ENCODE data around the gene KIF18B.

Gene KIF18B

DNA sequence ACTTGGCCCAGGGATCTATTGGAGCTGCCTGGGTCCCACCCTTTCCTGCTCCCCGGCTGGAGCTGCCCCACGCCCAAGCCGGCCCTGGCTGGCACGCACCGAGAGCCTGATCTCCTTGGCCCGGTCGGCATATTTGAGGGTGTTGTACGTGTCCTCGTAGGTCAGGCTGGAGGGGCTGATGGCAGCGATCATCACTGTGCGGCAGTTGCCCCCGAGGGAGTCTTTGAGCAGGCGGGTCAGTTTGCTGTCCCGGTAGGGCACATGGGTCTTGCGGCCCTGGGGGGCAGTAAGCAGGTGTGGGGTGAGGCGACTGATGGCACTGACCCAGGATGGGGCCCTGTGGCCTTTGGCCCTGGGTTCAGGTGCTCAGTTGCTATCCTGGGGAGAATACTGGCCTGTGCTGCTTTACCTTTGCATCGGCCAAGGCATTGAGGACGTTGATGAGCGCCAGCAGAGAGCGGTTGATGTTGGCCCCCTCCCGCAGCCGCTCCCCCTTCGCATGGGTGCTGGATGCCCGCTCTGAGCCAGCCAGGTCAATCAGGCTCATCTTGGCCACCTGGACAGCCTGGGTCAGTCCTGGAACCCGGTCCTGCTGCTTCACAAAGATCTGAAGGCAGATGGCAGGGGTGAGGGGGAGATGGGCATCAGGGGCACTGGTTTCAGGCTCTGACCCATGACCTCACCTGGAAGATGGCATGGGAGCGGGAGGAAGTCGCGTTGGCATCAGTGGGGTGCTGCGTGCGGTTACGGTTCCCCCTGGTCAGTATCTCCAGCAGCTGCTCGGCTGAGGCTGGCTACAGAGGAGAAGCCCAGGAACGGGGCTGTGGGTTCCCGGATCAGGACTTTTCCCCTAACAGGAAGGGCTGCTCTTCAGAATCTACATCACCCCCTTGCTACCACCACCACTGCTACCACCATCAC lies 13.5 kb downstream of the KIF18B start:
- Mint-ChIP-seq H3K9me3 (ENCODE audit: low read depth) (no peaks in the 10 kb centered on the region), H3K4me1 (ENCODE audit: low read depth) (no peaks in the 10 kb centered on the region), H3K4me3 (no peak overlapping the region), H3K27me3 (no peaks in the 10 kb centered on the region), H3K27ac (no peak overlapping the region), H3K36me3 (no peaks in the 10 kb centered on the region)

- Mint-ChIP-seq H3K27me3 (no peaks in the 10 kb centered on the region), H3K4me1 (ENCODE audit: low read depth) (no peaks in the 10 kb centered on the region)
Measured at GRCh38 chr17:44932787-44933097, 14.8 kb downstream of the KIF18B start.

DNA sequence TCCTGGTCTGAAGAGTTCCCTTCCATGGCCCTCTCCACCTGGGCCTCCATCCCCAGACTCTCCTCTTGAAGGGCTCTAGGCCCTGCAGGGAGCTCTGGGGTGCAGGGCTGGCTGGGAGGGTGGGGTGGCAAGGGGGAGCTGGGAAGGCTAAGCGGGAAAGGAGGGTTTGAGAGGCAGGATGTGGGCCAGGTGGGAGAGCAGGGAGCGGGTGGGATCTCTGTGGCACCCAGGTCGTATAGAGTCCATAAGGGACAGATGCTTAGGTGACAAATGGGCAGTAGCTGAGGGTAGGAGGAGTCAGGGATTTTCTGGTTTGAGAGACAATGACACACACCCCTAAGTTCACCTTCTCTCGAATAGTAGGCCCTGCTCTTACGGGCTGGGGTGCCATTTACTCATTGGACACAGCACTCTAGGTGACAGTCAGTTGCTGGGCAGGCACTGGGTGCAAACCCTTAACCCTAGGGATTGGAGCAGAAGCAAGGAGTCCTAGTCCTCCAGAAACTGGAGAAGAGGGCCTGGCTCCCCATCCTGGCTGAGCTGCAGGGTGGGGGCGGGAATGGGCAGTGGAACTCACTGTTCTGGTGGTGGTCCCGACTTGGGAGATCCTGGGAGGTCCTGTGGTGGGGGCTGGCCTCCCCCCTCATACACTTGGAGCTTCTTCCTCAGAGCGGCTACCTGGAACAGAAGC lies 15.3 kb downstream of the KIF18B start:
- H3K9me3 Mint-ChIP-seq (ENCODE audit: low read depth): no peaks in the 10 kb centered on the region
- H3K27ac Mint-ChIP-seq: no peak overlapping the region
- H3K36me3 Mint-ChIP-seq: no peaks in the 10 kb centered on the region
- H3K4me3 Mint-ChIP-seq: no peak overlapping the region
- no peaks in the 10 kb centered on the region for H3K27me3 Mint-ChIP-seq
- H3K4me1 Mint-ChIP-seq (ENCODE audit: low read depth): no peaks in the 10 kb centered on the region

More at GRCh38 chr17:44932787-44933097, 14.8 kb downstream of the KIF18B start:
- Mint-ChIP-seq H3K9me3 (ENCODE audit: low read depth) (no peaks in the 10 kb centered on the region), H3K36me3 (no peaks in the 10 kb centered on the region), H3K27ac (no peak overlapping the region), H3K4me3 (no peak overlapping the region)

- no peaks in the 10 kb centered on the region for H3K36me3 Mint-ChIP-seq
- no peaks in the 10 kb centered on the region for H3K4me1 Mint-ChIP-seq (ENCODE audit: low read depth)
- H3K27ac Mint-ChIP-seq: no peak overlapping the region
- no peaks in the 10 kb centered on the region for H3K9me3 Mint-ChIP-seq (ENCODE audit: low read depth)
- no peaks in the 10 kb centered on the region for H3K27me3 Mint-ChIP-seq
- no peak overlapping the region for H3K4me3 Mint-ChIP-seq
Measured at GRCh38 chr17:44931376-44931775, 16.2 kb downstream of the KIF18B start.

DNA sequence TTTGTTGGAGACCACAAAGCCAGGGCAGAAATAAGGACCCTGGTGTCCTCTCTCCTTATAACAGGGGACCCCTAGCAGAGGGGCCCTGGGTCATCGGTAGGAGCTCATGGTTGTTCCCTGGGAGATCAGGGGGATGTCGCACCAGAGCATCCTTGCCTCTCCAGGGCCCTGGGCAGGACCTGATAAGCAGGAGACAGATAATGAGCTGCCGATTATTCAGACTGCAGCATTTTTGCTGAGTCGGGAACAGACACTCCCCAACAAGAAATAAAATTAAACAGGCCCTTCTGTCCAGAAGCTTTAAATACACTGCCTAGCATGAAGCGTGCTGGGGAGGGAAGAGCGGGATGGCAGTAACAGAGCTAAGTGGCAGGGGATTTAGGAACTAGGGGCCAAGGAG lies 16.9 kb downstream of the KIF18B start:
- Mint-ChIP-seq H3K27me3 (no peaks in the 10 kb centered on the region), H3K27ac (no peak overlapping the region), H3K36me3 (no peaks in the 10 kb centered on the region), H3K4me3 (no peak overlapping the region), H3K9me3 (ENCODE audit: low read depth) (no peaks in the 10 kb centered on the region), H3K4me1 (ENCODE audit: low read depth) (no peaks in the 10 kb centered on the region)

GRCh38 chr17:44928950-44929720 lies 18.4 kb downstream of the KIF18B start:
- Mint-ChIP-seq H3K36me3 (no peaks in the 10 kb centered on the region), H3K4me1 (ENCODE audit: low read depth) (no peaks in the 10 kb centered on the region), H3K27me3 (no peaks in the 10 kb centered on the region), H3K9me3 (ENCODE audit: low read depth) (no peaks in the 10 kb centered on the region), H3K4me3 (no peak overlapping the region), H3K27ac (no peak overlapping the region)

GRCh38 chr17:44928136-44928535 lies 19.4 kb downstream of the KIF18B start:
- no peak overlapping the region for H3K27ac Mint-ChIP-seq
- H3K9me3 Mint-ChIP-seq (ENCODE audit: low read depth): no peaks in the 10 kb centered on the region
- no peaks in the 10 kb centered on the region for H3K4me1 Mint-ChIP-seq (ENCODE audit: low read depth)
- no peak overlapping the region for H3K4me3 Mint-ChIP-seq
- no peaks in the 10 kb centered on the region for H3K36me3 Mint-ChIP-seq
- no peaks in the 10 kb centered on the region for H3K27me3 Mint-ChIP-seq

GRCh38 chr17:44927696-44928095 lies 19.9 kb downstream of the KIF18B start:
- Mint-ChIP-seq H3K27ac (no peak overlapping the region), H3K4me3 (no peak overlapping the region), H3K27me3 (no peaks in the 10 kb centered on the region), H3K4me1 (ENCODE audit: low read depth) (no peaks in the 10 kb centered on the region), H3K36me3 (no peaks in the 10 kb centered on the region), H3K9me3 (ENCODE audit: low read depth) (no peaks in the 10 kb centered on the region)

DNA sequence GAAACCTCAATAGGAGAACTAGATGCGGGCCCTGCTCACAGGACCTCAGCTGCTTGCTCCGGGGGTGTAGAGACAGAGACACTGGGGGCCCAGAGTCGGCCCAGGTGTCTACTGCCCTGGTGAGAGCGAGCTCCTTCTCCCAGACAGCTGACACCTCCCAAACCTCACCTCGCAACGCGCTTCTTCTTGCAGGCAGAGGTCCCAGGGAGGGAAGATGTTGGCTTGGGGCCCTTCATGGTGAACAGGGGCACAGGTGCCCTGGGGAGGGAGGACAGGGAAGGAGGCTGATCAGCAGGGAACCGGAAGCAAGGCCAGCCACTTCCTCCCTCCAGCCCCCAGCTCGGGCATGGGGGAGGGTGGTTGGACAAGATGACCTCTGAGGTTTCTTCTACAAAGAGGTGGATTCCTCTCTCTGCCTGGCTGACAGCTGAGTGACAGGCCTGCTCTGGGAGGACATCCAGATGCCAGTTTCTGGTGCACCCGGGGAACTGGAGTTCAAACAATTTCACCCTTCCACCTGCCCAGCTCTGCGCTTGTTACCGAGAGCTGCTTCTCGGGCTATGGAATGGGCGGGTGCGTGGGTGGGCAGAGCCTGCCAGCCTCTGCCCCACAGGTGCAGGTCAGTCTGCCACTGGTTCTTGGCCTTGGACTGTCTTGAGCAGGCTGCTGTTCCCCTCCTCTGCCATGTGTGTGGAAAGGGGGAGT lies 20.6 kb downstream of the KIF18B start:
- Mint-ChIP-seq H3K36me3 (no peaks in the 10 kb centered on the region), H3K27ac (no peak overlapping the region)

GRCh38 chr17:44925731-44926697 lies 21.6 kb downstream of the KIF18B start:
- Mint-ChIP-seq H3K27me3 (no peaks in the 10 kb centered on the region), H3K4me1 (ENCODE audit: low read depth) (no peaks in the 10 kb centered on the region), H3K27ac (no peak overlapping the region), H3K9me3 (ENCODE audit: low read depth) (no peaks in the 10 kb centered on the region), H3K36me3 (no peaks in the 10 kb centered on the region), H3K4me3 (no peak overlapping the region)

More for the DNA sequence above, 20.6 kb downstream of the KIF18B start:
- Mint-ChIP-seq H3K4me1 (ENCODE audit: low read depth) (no peaks in the 10 kb centered on the region), H3K27me3 (no peaks in the 10 kb centered on the region), H3K4me3 (no peak overlapping the region), H3K9me3 (ENCODE audit: low read depth) (no peaks in the 10 kb centered on the region)

- no peaks in the 10 kb centered on the region for H3K36me3 Mint-ChIP-seq
- H3K27ac Mint-ChIP-seq: no peak overlapping the region
- no peaks in the 10 kb centered on the region for H3K27me3 Mint-ChIP-seq
- no peak overlapping the region for H3K4me3 Mint-ChIP-seq
- no peaks in the 10 kb centered on the region for H3K9me3 Mint-ChIP-seq (ENCODE audit: low read depth)
- no peaks in the 10 kb centered on the region for H3K4me1 Mint-ChIP-seq (ENCODE audit: low read depth)
Measured at GRCh38 chr17:44924107-44924544, 23.4 kb downstream of the KIF18B start.

DNA sequence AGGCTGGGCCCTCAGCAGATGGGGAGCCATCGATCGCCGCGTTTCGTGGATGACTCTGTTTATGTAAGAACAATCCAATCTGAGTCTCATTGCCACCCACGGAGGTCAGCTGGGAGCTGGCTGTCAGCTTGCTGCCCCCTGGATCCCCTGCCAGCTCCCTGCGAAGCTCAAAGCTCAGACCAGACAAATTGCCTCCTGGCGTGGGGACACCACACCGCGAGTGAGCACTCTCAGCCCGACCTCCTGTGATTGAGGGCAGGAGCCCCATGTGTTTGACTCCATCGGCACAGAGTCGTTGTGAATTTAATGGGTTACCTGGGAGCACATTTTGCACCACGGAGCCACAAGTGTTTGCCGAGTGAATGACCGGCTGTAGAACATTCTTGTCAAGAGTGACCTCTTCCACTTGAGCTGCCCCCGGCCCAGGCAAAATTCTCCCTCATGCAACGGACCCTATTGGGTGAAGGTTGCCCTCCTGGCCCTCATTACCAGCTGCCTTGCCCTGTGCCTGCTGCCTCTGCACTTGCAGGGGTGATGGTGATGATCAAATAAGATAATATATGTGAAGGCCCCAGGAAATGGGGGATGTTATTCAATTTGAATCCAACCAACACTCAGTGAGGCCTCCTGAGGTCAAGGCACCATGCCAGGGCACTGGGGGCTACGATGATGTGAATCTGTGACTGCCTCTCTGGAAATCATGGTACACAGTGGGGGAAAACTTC lies 24.7 kb downstream of the KIF18B start:
- Mint-ChIP-seq H3K4me1 (ENCODE audit: low read depth) (no peaks in the 10 kb centered on the region), H3K9me3 (ENCODE audit: low read depth) (no peaks in the 10 kb centered on the region), H3K27me3 (no peaks in the 10 kb centered on the region), H3K4me3 (no peak overlapping the region), H3K36me3 (no peaks in the 10 kb centered on the region), H3K27ac (no peak overlapping the region)

GRCh38 chr17:44922136-44922535 lies 25.4 kb downstream of the KIF18B start:
- H3K27ac Mint-ChIP-seq: no peak overlapping the region
- no peaks in the 10 kb centered on the region for H3K9me3 Mint-ChIP-seq (ENCODE audit: low read depth)
- H3K4me3 Mint-ChIP-seq: no peak overlapping the region
- no peaks in the 10 kb centered on the region for H3K36me3 Mint-ChIP-seq
- no peaks in the 10 kb centered on the region for H3K27me3 Mint-ChIP-seq
- H3K4me1 Mint-ChIP-seq (ENCODE audit: low read depth): no peaks in the 10 kb centered on the region
